ENCODE data around the gene SDC3. TPM values are rescaled to one million over a fixed set of nuclear protein-coding genes. Genes with fewer than 3 reads are reported as not detected.

SDC3 gene
- total RNA-seq, 2 experiments from 2014 or later, result 0.23 to 0.31 TPM

DNA sequence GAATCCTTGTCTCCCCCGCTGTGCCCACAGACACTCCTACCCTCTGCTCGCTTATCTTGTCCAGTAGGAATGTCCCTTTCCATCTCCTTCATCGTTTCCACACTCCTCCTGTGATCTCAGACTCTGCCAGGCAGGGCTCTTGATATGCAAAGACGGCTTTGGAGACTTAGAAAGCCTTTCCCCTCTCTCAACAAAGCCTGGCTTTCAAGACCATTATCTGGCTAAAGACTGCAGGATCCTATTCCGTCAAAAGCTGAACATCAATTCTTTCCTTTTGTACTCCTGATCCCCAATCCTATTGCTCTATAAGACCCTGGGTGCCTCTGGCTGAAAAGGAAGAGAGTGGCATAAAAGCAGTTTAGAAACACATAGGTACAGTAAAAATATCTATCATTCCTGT lies 63.9 kb downstream of the SDC3 start:
- ChIA-PET CTCF (no interaction called here), POLR2A (no interaction called here)

DNA sequence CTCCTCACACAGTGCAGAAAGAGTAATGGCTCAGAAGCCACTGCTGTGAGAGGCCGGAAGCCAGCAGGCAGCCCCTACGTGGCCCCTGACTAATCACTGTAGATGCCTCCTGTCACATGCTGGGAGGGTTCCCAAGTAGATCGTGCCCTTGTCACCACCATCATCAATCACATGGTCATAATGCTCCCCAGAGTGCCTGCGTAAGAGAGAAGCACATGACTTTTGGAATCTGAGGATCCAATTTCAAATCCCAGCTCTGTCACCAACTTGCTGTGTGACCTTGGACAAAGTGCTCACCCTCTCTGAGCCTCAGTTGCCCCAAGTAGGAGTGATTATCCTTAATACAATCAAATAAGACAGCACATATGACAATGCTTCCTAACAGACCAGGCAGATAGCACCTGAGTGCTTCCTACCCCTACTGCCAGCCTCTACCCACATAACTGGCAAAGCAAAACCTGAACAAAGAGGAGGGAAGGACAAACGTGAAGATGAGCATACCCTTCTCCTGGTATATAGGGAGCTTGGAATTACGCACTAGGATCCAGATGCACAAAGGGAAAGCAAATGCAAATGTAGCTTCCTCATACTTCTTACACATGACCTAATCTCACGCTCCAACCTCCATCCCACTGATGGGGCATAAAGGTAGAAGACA lies 65.7 kb downstream of the SDC3 start:
- CTCF ChIA-PET, result interaction anchor here (1.0 to 1.5 kb wide), 3 partner anchors 15 to 60 kb away, joined by 3 to 4 read pairs (median 3); no protein-coding TSS in a partner anchor
- POLR2A ChIA-PET, result no interaction called here

DNA sequence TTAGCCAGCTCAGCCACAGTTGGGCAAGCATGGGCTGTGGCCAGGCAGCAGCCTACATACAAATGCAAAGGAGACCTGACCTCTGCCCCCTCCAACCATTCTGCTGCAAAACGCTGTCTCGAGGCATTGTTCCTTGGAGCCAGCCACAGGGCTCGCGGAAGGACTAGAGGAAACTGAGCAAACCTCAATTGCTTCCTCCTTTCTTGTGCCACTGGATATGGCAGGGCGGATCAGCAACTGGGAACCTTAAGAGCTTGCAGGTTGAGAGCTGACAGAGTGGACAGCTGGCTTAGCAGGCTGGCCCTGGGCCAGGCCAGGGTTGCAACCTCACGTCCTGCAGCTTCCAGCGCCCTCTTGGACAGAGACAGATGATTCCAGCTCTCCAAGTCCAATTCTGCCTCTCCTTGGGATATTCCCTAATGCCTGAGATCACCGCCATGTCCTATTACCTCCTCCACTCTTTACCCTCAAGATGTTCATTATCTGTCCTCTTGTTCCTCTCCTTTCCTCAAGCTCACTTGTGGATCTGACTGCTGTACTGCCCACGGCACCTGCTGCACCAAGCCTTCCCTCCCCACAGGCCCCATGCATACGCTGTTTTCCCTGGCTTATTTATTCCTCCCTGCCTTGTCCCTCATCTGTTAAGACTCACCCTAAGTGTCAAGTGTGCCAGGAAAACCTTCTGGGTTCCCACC lies 67.5 kb downstream of the SDC3 start:
- ChIA-PET CTCF (no interaction called here), POLR2A (no interaction called here)

DNA sequence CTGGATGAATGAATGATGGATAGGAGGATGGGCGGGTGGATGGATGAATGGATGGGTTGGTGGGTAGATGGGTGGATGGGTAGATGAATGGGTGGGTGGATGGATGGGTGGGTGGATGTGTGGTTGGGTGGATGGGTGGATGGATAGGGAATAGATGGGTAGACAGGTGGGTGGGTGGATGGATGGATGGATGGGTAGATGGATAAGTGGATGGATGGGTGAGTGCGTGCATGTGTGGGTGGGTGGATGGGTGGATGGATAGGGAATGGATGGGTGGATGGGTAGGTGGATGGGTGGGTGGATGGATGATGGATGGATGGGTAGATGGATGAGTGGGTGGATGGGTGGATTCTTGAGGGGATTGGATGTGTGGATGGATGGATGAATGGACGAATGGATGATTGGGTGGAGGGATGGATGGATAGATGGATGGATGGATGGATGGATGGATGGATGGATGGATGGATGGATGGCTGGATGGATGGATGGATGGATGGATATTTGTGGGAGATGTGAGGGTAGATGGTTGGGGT lies 68.7 kb downstream of the SDC3 start:
- ChIA-PET CTCF (no interaction called here), POLR2A (no interaction called here)

DNA sequence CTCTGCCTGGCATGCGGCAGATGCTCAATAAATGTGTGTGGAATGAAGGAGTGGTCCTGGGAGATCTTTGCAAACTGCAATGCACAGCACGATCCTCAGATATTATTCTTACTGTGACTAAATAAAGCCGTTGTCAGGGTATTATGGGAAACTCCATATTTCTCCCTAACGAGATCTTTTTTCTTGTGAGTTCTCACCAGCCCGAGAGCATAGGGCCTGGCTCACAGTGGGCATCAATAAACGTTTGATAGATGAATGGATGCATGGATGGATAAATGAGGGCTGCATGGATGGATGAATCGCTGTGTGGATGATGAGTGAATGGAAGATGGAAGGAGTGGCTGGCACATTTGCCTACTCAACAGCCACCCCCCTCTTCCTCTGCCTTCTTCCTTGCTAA lies 69.6 kb downstream of the SDC3 start:
- POLR2A ChIA-PET, result no interaction called here
- CTCF ChIA-PET, result no interaction called here

DNA sequence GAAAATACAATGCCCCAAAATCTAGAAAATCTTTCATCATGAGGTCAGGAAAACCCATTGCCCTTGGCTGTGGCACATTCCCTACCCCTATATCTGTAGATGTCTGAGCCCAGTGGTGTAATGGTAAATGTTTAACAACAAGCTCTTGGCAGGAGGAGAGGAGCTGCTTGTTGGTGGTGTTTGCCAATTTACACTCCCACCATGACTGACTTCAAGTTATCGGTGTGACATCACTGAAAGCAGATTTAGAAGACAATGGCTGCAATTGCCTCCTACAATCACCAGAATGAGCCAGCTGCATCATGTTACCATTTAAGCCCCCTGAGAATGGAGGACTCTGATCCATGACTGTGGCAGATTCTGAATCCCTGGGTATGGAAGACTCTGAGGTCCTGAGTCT lies 70.9 kb downstream of the SDC3 start:
- POLR2A ChIA-PET, result no interaction called here
- CTCF ChIA-PET, result interaction anchor here (0.6 kb wide), 1 partner anchor 119 kb away, joined by 3 read pairs; no protein-coding TSS in a partner anchor

DNA sequence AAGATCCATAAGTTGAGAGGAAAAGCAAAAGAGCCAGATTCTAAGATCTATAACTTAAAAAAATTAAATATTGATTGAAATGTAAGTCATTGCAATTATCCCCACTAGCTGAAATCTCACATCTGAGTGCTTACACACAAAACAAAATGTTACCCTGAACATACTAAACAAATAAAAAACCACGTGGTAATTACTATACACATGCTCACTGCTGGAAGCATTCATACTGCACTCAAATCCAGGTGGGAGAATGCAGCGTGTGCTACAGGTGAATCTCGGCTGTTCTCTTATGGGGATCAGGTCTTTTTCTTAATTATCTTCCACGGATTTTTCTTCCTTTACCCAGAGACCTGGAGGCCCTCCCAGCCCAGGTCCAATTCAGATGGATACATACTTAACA lies 74.3 kb downstream of the SDC3 start:
- CTCF ChIA-PET, result no interaction called here
- POLR2A ChIA-PET, result no interaction called here

DNA sequence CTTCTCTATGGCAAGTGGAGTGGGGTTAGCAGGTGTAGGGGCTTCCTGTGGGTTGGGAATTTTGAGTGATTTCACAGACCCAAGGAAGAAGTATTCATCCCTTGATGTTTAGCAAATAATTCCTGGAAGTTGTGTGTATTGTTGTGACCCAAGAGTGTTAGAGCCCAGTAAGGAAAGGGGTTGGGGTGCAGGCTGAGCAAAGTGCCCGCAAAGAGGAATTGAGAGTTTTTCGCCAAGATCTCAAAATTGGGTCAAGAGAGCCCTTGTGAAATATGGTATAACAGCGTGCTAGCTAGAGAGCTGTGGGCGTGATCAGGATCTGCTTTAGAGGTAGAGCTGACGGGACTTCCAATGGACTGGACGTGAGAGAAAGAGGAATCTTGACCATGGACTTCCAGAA lies 78.0 kb downstream of the SDC3 start:
- POLR2A ChIA-PET, result interaction anchor here (0.7 kb wide), 1 partner anchor 80 kb away, joined by 7 read pairs; no protein-coding TSS in a partner anchor
- CTCF ChIA-PET, result no interaction called here

DNA sequence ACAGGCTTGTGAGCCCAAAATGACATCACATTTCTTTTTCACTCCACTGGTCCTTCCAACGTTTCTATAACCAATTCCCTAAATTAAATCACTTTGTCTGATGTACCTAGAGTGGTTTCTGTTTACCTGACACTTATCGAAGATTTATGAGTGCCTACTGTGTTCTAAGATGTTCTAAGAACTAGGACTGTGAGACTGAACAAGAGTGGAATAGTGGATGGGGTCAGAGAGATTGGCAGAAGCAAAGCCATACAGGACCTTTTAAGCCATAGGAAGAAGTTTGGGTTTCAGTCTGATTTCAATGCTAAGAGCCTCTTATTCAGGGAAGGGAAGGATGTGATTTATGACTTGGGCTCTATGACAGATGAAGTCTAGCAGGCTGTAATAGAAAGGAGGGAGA lies 78.7 kb downstream of the SDC3 start:
- POLR2A ChIA-PET, result no interaction called here
- CTCF ChIA-PET, result no interaction called here

DNA sequence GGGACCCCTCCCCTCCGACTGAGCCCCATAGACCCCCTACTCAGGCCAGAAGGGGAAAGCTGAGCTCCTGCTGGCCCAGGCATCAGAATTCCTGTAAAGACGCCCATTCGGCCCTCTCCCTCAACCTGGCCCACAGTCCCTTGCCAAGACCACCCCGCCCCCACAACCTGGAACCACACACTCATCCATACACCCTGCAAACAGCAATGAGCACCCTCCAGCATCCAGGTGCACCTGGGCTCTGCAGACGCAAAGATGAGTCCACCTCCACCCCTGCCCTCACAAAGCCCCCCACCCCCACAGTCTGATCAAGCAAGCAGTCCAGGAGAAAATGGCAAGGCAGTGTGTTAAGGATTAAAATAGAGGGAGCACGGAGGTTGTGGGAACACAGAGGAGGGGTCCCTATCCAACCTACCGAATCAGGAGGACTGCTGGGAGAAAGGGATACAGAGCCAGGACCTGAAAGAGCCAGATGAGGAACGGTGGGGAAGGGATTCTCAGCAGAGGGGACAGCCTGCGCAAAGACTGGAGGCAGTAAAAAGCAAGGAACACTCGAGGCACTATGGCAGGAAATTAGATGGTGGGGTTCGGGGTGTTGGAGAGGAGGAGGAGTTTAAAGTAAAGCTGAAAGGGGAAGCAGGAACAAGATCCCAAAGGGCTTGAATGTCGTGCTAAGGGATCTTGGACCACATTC lies 83.7 kb downstream of the SDC3 start:
- POLR2A ChIA-PET, result no interaction called here
- CTCF ChIA-PET, result interaction anchor here (0.6 to 0.9 kb wide), 2 partner anchors 42 to 80 kb away, joined by 3 read pairs; no protein-coding TSS in a partner anchor

DNA sequence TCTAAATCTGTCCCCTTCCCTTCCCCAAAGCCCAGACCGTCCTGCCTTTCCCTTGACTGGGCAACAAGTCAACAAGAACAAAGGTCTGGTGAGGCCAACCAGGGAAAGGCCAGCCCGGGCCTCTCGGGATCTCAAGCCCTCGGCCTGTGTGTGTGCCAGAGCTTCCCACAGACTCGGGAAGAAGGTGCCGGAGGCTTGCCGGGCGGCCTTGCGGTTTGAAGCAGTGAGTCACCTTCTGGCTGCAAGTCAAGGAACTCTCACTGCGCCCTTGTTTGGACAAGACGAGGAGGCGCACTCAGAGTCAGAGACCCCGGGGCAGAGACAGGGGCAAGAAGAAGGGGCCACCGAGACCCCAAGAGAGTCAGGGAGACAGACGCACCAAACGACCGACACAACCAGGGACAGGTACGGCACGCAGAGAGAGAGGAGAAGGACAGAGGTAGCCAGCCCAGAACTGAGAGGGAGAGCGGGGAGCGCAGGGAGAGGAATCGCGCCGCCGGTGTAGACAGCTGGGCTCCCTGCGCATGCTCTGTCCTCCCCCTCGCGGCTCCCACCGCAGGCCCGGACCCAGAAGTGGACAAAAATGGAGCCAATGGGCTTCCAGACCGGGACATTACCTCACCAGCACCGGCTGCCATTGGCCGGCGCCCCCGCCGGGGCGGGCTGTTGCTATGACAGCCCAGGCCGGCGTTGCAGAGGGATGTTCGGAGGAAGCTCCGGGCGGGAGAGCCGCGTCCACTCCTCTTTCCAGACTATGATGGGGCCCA lies 84.4 kb downstream of the SDC3 start:
- ChIA-PET CTCF (interaction anchor here (0.9 to 1.0 kb wide), 2 partner anchors 22 to 41 kb away, joined by 3 to 5 read pairs; no protein-coding TSS in a partner anchor), POLR2A (interaction anchor here (0.5 kb wide), 1 partner anchor 63 kb away, joined by 3 read pairs; no protein-coding TSS in a partner anchor)

DNA sequence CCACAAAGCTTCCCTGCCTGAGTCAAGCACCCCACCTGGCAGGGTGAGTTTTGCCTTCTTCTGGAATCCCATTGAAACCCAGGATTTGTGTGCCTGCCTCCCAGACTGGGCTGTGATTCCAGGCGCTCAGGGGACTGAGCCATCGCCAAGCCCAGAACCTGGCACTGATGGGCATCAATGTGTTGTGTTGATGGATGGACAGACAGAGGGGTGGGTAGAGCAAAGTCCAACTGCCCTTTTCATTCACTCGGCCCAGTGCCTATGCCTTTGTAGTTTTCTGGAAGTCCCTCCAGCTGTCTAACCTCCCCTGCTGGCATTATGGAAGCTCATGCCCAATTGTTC lies 85.0 kb downstream of the SDC3 start:
- POLR2A ChIA-PET, result interaction anchor here (0.5 kb wide), 1 partner anchor 62 kb away, joined by 3 read pairs; no protein-coding TSS in a partner anchor

DNA sequence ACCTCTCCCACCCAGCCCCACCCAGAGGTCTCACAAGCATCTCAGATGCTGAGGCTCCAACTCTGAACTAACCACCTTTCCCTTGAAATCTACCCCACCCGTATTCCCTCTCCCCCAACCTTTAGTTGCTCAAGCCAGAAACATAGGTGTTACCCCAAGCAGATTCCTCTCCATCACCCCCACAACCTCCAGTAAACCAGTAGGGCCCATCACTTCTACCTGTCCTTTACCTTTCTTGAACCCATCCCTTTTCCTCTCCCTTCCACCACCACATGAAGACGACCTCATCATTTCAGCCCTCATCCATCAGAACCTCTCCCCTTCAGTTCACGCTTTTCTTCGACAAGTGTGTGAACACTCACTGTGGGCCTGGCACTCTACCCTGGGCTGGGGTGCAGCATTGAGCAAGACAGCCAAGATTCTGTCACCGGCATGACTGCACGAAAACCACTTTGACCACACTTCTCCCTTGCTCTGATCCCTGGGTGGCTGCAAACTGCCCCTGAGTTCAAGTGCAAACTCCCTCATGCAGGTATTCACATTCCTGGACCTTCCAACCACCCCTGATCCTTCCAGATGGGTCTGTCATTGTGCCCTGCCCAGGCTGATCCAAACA lies 85.5 kb downstream of the SDC3 start:
- ChIA-PET POLR2A (no interaction called here), CTCF (interaction anchor here (1.0 kb wide), 1 partner anchor 21 kb away, joined by 5 read pairs; no protein-coding TSS in a partner anchor)

More for the DNA sequence above, 85.0 kb downstream of the SDC3 start:
- CTCF ChIA-PET, result interaction anchor here (1.0 kb wide), 1 partner anchor 22 kb away, joined by 5 read pairs; no protein-coding TSS in a partner anchor

DNA sequence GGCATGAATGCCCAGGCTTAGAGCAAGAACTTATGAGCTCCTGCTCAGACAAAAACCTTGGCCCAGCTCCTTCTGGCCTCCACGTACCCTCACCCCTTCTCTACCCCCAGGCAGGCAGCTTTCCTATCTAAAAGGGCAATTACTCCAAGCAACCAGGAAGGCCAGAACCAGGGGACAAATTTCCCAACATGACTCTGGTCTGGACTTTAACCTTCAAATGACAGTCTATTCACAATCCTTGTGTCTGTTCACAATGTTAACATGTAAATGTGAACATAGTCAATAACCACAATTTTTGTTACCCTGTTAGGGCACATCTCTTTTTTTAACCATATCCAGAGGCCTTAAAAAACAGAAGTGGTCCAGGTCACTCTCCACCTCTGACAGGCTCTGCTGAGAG lies 86.6 kb downstream of the SDC3 start:
- POLR2A ChIA-PET, result no interaction called here

DNA sequence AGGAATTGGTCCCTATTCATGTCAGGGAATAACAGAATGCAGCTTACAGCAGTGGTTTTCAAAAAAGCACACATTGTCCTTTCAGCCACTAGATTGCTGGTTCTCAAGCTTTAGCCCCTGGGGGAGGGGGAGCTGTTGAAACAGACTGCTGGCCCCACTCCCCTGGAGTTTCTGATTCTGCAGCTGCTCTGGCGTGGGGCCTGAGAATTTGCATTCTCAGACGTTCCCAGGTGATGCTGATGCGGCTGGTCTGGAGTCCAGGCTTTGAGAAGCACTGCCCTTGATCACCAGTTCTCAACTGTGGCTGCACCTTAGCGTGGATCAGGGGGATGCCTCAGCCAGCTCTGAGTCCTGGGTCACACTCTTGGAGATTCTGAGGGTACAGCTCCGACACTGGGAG lies 88.3 kb downstream of the SDC3 start:
- ChIA-PET CTCF (no interaction called here), POLR2A (no interaction called here)

More for the DNA sequence above, 86.6 kb downstream of the SDC3 start:
- CTCF ChIA-PET, result interaction anchor here (1.1 kb wide), 1 partner anchor 14 kb away, joined by 3 read pairs; no protein-coding TSS in a partner anchor

Measured in activated CD8-positive, alpha-beta memory T cell treated with anti-CD3 and anti-CD28 coated beads for 36 hours (primary cell).